HS-27A (cell line): ENCODE results near the gene BCKDK.
"Not testable (repeated sequence)": the region's sequence is repeated elsewhere in the genome, so short reads cannot be mapped to it uniquely, and the experiment has no call there.

Experiments
- DNase-seq: peaks from one replicate; pipeline ENCODE4 v3.0.0-alpha.2; 2012; ENCODE audit warnings: low read depth, missing footprints

Gene BCKDK

GRCh38 chr16:31099860-31100638, 8.1 kb upstream of the BCKDK start:
- no peak for DNase-seq

GRCh38 chr16:31100876-31101641, 7.1 kb upstream of the BCKDK start:
- DNase-seq: not testable (repeated sequence)

- no peak for DNase-seq
These were observed 2.4 kb upstream of the BCKDK start for GRCh38 chr16:31105677-31106213.

- DNase-seq: no peak
These were observed 1.4 kb upstream of the BCKDK start for GRCh38 chr16:31106509-31107464.

- DNase-seq: no peak
These were observed 720 bp upstream of the BCKDK start for GRCh38 chr16:31107465-31107867.

GRCh38 chr16:31108794-31109558, 790 bp downstream of the BCKDK start:
- DNase-seq: no peak

GRCh38 chr16:31109622-31110021, 1.4 kb downstream of the BCKDK start:
- DNase-seq: no peak

GRCh38 chr16:31110106-31111034, 2.2 kb downstream of the BCKDK start:
- no peak for DNase-seq

- DNase-seq: no peak
These were observed 3.8 kb downstream of the BCKDK start for GRCh38 chr16:31111881-31112466.

- no peak for DNase-seq
These were observed 4.5 kb downstream of the BCKDK start for GRCh38 chr16:31112711-31113110.

- DNase-seq: no peak
These were observed 5.2 kb downstream of the BCKDK start for GRCh38 chr16:31113121-31114120.

- DNase-seq: no peak
These were observed 6.3 kb downstream of the BCKDK start for GRCh38 chr16:31114468-31114867.

- DNase-seq: peak; percentile 90
These were observed 9.4 kb downstream of the BCKDK start, which contains the start of gene KAT8 for GRCh38 chr16:31117384-31118222. Gene KAT8 (plus strand): TSS chr16:31117664. CDS start chr16:31117682, 18 bp downstream.

- no peak for DNase-seq
These were observed 10.3 kb downstream of the BCKDK start for GRCh38 chr16:31118223-31119155.

GRCh38 chr16:31120129-31120528, 11.9 kb downstream of the BCKDK start:
- DNase-seq: no peak

- DNase-seq: no peak
These were observed 17.7 kb downstream of the BCKDK start for GRCh38 chr16:31125844-31126243.
